ENCODE measurements around the gene OCA2.

DNA sequence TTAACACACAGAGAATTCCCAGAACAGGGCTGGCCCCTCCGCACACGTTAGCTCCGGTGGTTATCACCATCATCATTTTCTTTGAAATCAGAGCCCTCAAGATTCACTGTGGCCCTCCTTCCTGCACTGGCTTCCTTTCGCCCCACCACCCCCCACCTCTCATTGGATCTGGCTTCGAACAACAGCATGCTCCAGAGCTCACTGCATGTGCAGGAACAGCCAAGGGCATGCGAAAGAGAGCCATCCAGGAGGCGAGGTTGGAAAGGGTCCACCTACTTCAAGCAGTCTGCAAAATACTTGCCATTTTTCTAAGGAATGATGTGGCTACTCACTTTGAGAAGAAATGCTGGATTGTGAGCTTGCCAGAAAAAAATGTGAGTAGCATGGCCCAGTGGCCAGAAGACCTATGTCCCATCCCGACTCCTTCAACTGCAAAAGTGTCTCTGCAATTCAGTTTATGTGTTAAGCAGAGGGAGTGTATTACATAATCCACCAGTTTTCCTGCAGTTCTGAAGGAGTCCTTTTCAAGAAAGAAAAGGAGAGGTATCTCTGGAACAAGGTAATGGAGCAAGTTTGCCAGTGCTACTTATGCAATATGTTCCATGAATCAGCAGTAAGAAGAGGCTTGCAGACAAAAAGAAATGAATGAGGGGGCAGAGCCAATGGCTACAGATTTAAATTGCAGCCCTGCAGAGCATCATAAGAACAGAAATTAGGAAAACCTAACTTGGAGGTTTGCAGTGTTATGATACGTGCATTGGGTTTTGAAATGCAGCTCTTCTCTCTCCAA is 92.8 kb downstream of the OCA2 start:
- TF ChIP-seq, protein P1, sequence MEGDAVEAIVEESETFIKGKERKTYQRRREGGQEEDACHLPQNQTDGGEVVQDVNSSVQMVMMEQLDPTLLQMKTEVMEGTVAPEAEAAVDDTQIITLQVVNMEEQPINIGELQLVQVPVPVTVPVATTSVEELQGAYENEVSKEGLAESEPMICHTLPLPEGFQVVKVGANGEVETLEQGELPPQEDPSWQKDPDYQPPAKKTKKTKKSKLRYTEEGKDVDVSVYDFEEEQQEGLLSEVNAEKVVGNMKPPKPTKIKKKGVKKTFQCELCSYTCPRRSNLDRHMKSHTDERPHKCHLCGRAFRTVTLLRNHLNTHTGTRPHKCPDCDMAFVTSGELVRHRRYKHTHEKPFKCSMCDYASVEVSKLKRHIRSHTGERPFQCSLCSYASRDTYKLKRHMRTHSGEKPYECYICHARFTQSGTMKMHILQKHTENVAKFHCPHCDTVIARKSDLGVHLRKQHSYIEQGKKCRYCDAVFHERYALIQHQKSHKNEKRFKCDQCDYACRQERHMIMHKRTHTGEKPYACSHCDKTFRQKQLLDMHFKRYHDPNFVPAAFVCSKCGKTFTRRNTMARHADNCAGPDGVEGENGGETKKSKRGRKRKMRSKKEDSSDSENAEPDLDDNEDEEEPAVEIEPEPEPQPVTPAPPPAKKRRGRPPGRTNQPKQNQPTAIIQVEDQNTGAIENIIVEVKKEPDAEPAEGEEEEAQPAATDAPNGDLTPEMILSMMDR (IDR thresholded peaks at IDR 0.05; ENCODE audit: low read depth, low read length), result no peak
- TF ChIP-seq POLR2A (IDR thresholded peaks at IDR 0.05; ENCODE audit: extremely low read depth, insufficient read length), result no peak

Data from NB4 (cell line).